Ascending aorta (tissue), 2 donors: ENCODE measurements around the gene ERVH48-1. TPM values are rescaled to one million over a fixed set of nuclear protein-coding genes. Genes with fewer than 3 reads are reported as not detected.
"Not testable (repeated sequence)": the region's sequence is repeated elsewhere in the genome, so short reads cannot be mapped to it uniquely, and the experiment has no call there.

Source experiments
- DNase-seq, 2 donors: peaks; one replicate each; pipeline ENCODE4 v3.0.0-alpha.2; 2019; ENCODE audit warnings: low spot score in 2 of 2
- H3K27ac ChIP-seq, 2 donors: fragments of 200-600 bp; sonication (generic); one replicate each; pipeline ENCODE4 v1.5.1; 2016 to 2017; ENCODE audit warnings: mild to moderate bottlenecking in 1 of 2
- H3K27me3 ChIP-seq: fragments of 200-600 bp; sonication (generic); one replicate; pipeline ENCODE4 v1.5.1; 2017
- H3K36me3 ChIP-seq, 2 donors: fragments of 200-600 bp; sonication (generic); one replicate each; pipeline ENCODE4 v1.5.1; 2016
- H3K4me1 ChIP-seq, 2 donors: fragments of 200-600 bp; sonication (generic); one replicate each; pipeline ENCODE4 v1.5.1; 2016 to 2017; ENCODE audit warnings: mild to moderate bottlenecking in 1 of 2
- H3K4me3 ChIP-seq, 2 donors: fragments of 200-600 bp; sonication (generic); one replicate each; pipeline ENCODE4 v1.5.1; 2016 to 2017; ENCODE audit warnings: mild to moderate bottlenecking in 1 of 2
- H3K9me3 ChIP-seq, 2 donors: fragments of 200-600 bp; sonication (generic); one replicate each; pipeline ENCODE4 v1.5.1; 2016
- intact Hi-C: fragments of 100-400 bp; cut with DNase I; formaldehyde crosslinking; loops from one replicate; pipeline ENCODE4 v1.15.1; 2023
- total RNA-seq: library from RNA; depleted of rRNA; stranded (reverse); fragments of >200 nt; gene quantifications from one replicate; pipeline ENCODE4 v1.1.0, GENCODE V29; 2016
- TF ChIP-seq, protein P1 (sequence below), 3 experiments: fragments of 200-600 bp in 2 of 3; fragments of 450-650 bp in 1 of 3; sonication (generic) in 2 of 3; IDR thresholded peaks; one replicate each; pipeline ENCODE4 v1.5.1; 2016 to 2019; ENCODE audit warnings: antibody characterized with exemption in 3 of 3, mild to moderate bottlenecking in 1 of 3, moderate library complexity in 1 of 3

Gene ERVH48-1
- total RNA-seq, 1 donor from 2014 or later = not detected

DNA sequence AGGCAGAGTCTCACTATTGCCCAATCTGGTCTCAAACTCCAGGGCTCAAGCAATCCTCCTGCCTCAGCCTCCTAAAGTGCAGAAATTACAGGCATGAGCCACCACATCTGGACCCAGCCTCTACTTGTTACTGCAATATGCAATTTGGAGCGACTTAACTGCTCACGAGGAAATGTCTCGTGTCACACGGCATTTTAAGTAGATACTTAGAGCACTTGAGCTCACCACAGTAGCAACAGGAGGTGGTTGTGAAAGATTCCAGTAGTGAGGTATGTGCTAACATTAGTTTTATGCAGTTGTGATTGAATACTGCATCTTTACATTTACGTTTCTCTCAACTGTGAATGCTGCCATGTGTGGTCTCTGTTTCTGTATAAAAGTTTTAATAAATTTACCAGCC is 38.1 kb downstream of the ERVH48-1 start:
- H3K9me3 ChIP-seq = no peaks in the 10 kb centered on the region
- no peaks in the 10 kb centered on the region for H3K27me3 ChIP-seq
- intact Hi-C loops = loop anchor here (10.0 kb wide), 1 partner anchor 393 kb away; the partner anchor contains the start of gene RSPH1
- no peak overlapping the region for H3K27ac ChIP-seq
- TF ChIP-seq, protein P1, sequence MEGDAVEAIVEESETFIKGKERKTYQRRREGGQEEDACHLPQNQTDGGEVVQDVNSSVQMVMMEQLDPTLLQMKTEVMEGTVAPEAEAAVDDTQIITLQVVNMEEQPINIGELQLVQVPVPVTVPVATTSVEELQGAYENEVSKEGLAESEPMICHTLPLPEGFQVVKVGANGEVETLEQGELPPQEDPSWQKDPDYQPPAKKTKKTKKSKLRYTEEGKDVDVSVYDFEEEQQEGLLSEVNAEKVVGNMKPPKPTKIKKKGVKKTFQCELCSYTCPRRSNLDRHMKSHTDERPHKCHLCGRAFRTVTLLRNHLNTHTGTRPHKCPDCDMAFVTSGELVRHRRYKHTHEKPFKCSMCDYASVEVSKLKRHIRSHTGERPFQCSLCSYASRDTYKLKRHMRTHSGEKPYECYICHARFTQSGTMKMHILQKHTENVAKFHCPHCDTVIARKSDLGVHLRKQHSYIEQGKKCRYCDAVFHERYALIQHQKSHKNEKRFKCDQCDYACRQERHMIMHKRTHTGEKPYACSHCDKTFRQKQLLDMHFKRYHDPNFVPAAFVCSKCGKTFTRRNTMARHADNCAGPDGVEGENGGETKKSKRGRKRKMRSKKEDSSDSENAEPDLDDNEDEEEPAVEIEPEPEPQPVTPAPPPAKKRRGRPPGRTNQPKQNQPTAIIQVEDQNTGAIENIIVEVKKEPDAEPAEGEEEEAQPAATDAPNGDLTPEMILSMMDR (IDR thresholded peaks at IDR 0.05) = no peak
- DNase-seq = no peak
- no peak overlapping the region for H3K4me3 ChIP-seq
- no peaks in the 10 kb centered on the region for H3K4me1 ChIP-seq
- H3K36me3 ChIP-seq = no peaks in the 10 kb centered on the region

DNA sequence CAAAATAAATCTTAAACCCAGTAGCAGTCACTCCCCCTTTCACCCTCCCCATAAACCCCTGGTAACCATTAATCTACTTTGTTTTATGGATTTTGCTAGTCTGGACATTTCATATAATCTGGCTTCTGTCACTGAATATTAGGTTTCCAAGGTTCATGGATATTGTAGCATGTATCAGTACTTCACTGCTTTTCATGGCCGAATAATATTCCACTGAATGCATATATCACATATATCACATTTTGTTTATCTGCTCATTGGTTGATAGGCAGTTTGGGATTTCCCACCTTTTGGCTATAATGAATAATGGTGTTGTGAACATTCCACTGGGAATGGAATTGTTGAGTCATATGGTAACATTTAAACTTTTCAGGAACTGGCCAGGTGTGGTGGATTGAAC is 41.5 kb downstream of the ERVH48-1 start:
- TF ChIP-seq, protein P1 (IDR thresholded peaks at IDR 0.05) = no peak
- H3K27ac ChIP-seq = no peak overlapping the region
- H3K9me3 ChIP-seq = no peaks in the 10 kb centered on the region
- no peak for DNase-seq
- H3K4me1 ChIP-seq = peaks cover 0 to 7% of the 10 kb centered on the region in 2 donors
- intact Hi-C loops = loop anchor here (10.0 kb wide), 1 partner anchor 389 kb away; the partner anchor contains the start of gene RSPH1
- no peaks in the 10 kb centered on the region for H3K27me3 ChIP-seq
- H3K4me3 ChIP-seq = no peak overlapping the region
- no peaks in the 10 kb centered on the region for H3K36me3 ChIP-seq

DNA sequence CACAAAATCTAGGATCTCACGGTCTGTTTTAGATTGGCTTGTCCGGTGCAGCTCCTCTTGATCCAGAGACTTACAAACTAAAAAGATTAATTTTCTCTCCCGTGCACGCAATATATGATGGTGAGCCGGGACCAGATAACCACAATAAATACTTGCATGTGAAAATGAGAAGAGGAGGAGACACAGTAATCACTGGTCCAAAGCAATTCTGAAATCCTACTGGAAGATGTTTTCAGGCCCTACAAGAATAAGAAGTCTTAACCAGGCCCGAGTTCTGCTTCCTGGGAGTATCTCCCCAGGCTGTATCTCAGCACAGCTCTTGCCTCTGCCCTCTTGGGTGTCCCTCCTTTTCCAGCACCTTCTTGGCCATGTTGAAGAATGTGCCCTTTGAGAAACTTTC is 45.1 kb downstream of the ERVH48-1 start:
- intact Hi-C loops = loop anchor here (10.0 kb wide), 1 partner anchor 386 kb away; the partner anchor contains the start of gene RSPH1
- Histone ChIP-seq H3K36me3 (peaks cover 2 to 4% of the 10 kb centered on the region in 2 donors), H3K4me3 (peak overlapping the region; percentile 77 to 91), H3K27ac (no peak overlapping the region), H3K27me3 (no peaks in the 10 kb centered on the region), H3K9me3 (no peaks in the 10 kb centered on the region), H3K4me1 (peaks cover 0 to 15% of the 10 kb centered on the region in 2 donors)
- DNase-seq = no peak
- TF ChIP-seq, protein P1 (IDR thresholded peaks at IDR 0.05) = no peak

DNA sequence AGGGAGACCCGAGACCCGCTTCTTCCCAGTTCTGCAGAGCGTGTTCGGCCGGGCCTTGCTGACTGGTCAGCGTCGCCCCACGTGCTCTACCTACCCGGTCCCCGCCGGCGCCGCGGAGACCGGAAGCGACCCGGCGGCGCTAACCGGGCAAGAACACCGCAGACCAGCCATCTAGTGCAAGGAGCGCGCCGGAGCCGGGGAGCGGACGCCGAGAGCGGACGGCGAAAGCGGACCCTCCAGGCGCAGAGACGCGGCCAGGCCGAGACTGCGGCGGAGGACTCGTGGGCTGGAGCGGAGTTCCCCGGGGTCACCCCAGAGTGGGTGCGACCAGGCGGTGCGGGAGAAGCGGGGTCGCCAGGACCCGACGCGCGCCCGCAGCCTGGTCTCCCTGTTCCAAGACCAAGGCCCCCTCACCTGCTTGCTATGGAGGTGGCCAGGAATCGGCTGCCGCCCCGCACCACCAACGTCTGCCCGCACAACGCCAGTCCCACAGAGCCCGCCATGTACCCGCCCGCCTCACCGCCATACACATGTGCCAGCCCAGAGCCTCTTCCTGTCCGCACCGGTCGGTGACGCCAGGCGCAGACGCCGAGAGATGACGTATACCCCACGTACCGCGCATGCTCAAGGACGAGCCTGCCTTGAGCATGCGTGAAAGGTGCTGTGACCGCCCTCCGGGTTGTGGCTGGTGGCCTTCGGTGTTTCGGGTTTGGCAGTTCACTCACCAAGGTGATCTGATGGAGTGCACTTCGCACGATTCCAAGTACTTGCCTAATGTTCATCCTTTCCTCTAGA is 46.2 kb downstream of the ERVH48-1 start, which contains the start of gene WDR4:
Gene WDR4, minus strand, starts transcription at position 547 of the 795 bp plus-strand sequence. Its CDS starts 44 bp downstream, at position 503.
- Histone ChIP-seq H3K4me1 (peaks cover 0 to 15% of the 10 kb centered on the region in 2 donors), H3K9me3 (no peaks in the 10 kb centered on the region), H3K4me3 (peak within 1 kb of the TSS; percentile 77 to 91), H3K36me3 (peaks cover 6 to 9% of the 10 kb centered on the region in 2 donors), H3K27ac (peak within 1 kb of the TSS; percentile 85 to 93), H3K27me3 (no peaks in the 10 kb centered on the region)
- DNase-seq = peak; percentile 92 to 99
- TF ChIP-seq, protein P1 (IDR thresholded peaks at IDR 0.05) = no peak
- intact Hi-C loops = loop anchor here (1.0 kb wide), 2 partner anchors 14 to 95 kb away; partner anchors contain the start of genes NDUFV3 and PKNOX1

DNA sequence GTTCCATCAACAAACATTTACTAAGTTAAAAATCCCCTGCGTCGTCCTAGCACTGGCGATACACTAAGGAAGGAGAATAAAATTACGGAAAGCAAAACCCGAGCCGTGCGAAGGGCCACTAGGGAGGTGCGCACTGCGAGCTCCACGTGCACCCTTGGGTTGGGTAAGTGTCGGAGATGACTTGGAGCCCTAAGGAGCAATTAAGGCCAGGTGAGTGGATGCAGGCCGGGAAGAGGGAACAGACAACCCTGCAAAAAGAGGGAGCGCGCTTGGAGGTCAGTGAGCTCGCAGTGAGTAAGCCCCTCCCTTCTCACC is 46.8 kb downstream of the ERVH48-1 start:
- no peak for DNase-seq
- Histone ChIP-seq H3K4me3 (peak overlapping the region; percentile 77 to 91), H3K9me3 (no peaks in the 10 kb centered on the region), H3K27ac (peak overlapping the region; percentile 85 to 93), H3K36me3 (peaks cover 6 to 13% of the 10 kb centered on the region in 2 donors), H3K4me1 (peaks cover 0 to 15% of the 10 kb centered on the region in 2 donors), H3K27me3 (no peaks in the 10 kb centered on the region)
- intact Hi-C loops = no loop called here
- TF ChIP-seq, protein P1 (IDR thresholded peaks at IDR 0.05) = no peak

DNA sequence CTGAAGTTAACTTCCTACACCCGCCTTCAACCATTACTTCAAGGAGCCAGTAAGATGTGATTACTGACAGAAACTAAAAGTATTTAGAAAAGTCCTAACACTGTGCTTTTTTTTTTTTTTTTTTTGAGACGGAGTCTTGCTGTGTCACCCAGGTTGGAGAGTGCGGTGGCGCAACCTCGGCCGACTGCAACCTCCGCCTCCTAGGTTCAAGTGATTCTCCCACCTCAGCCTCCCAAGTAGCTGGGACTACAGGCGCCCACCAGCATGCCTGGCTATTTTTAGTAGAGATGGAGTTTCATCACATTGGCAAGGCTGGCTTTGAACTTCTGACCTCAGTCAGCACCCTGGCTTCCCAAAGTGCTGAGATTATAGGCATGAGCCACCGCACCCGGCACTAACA is 49.6 kb downstream of the ERVH48-1 start:
- H3K27ac ChIP-seq, intact Hi-C loops, H3K9me3 ChIP-seq, H3K4me3 ChIP-seq, DNase-seq, H3K27me3 ChIP-seq: not testable (repeated sequence)
- H3K4me1 ChIP-seq = peaks cover 0 to 15% of the 10 kb centered on the region in 2 donors
- peaks cover 29 to 40% of the 10 kb centered on the region in 2 donors for H3K36me3 ChIP-seq
